Gastroesophageal sphincter (tissue), 3 donors: ENCODE results near the gene C1orf21.

Experiments used
- POLR2A ChIP-seq, 2 donors: fragments of 450-650 bp; IDR thresholded peaks; one replicate each; pipeline ENCODE4 v1.6.1; 2017; ENCODE audit warnings: antibody characterized with exemption in 2 of 2, mild to moderate bottlenecking in 2 of 2, moderate library complexity in 1 of 2
- POLR2AphosphoS5 ChIP-seq: sonication (generic); formaldehyde crosslinking; IDR thresholded peaks from one replicate; pipeline ENCODE4 v1.6.1; 2017; ENCODE audit warnings: antibody characterized with exemption
- TF ChIP-seq, protein P1 (sequence below), 4 experiments: fragments of 200-600 bp in 2 of 4; fragments of 450-650 bp in 2 of 4; sonication (generic) in 1 of 4; IDR thresholded peaks; one replicate each; pipeline ENCODE4 v1.5.1; 2017 to 2019; ENCODE audit warnings: antibody characterized with exemption in 4 of 4, mild to moderate bottlenecking in 2 of 4, moderate library complexity in 2 of 4

DNA sequence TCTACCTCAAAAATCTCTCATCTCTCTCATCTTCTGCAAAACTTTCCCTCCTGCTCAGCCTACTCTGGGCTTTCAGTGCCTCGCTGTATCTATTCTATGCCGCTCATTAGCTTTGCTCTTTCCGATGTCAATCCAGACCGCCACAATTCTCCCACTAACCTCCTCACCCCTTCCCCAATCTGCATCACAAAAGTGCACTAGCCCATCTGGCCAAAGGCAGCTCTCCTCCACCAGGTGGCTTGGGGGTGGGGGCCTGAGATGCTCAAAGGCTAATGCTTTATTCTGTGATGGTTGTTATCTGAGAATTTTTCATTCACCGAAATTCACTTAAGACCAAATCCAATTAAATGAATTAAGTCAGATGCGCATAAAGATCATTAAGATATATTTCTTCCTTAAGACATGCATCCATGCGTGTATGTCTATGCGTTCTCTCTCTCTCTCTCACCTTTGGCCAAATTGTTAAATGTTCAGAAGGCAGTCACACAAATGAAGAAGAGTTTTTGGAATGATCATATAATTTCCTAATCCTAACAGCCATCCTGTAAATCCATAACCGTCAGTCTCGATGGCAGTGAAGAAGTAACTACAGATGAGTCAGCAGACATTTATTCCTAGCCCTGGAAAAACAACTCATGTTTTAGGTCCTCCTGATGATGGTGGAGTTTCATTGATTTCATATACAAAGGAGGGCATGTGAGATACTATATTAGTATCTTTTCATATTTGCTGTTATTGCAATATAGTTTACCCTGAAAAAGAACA lies 111.3 kb downstream of the C1orf21 start:
- TF ChIP-seq, protein P1, sequence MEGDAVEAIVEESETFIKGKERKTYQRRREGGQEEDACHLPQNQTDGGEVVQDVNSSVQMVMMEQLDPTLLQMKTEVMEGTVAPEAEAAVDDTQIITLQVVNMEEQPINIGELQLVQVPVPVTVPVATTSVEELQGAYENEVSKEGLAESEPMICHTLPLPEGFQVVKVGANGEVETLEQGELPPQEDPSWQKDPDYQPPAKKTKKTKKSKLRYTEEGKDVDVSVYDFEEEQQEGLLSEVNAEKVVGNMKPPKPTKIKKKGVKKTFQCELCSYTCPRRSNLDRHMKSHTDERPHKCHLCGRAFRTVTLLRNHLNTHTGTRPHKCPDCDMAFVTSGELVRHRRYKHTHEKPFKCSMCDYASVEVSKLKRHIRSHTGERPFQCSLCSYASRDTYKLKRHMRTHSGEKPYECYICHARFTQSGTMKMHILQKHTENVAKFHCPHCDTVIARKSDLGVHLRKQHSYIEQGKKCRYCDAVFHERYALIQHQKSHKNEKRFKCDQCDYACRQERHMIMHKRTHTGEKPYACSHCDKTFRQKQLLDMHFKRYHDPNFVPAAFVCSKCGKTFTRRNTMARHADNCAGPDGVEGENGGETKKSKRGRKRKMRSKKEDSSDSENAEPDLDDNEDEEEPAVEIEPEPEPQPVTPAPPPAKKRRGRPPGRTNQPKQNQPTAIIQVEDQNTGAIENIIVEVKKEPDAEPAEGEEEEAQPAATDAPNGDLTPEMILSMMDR (IDR thresholded peaks at IDR 0.05) = no peak
- TF ChIP-seq POLR2AphosphoS5 (no peak), POLR2A (IDR thresholded peaks at IDR 0.05) (no peak)
